ENCODE data around the gene TMPRSS11A.

GRCh38 chr4:67886281-67886680 lies 77.0 kb downstream of the TMPRSS11A start:
- TF ChIP-seq CTCF (conservative IDR thresholded peaks at IDR 0.05 in 1 of 2, IDR thresholded peaks at IDR 0.05 in 1 of 2; ENCODE audit: extremely low read depth in 1 of 2, insufficient read depth in 1 of 2, low read depth in 1 of 2, low read length in 2 of 2) = no peak
- TF ChIP-seq EZH2 (IDR thresholded peaks at IDR 0.05; ENCODE audit: borderline replicate concordance, low read length) = no peak

All from mammary epithelial cell (primary cell).